IPS DF 6.9 (cell line): ENCODE data around the gene TNFRSF18.
"Not testable (repeated sequence)": the region's sequence is repeated elsewhere in the genome, so short reads cannot be mapped to it uniquely, and the experiment has no call there.

Experiments used
- DNase-seq: peaks from one replicate; pipeline ENCODE4 v3.0.0-alpha.2; 2013; ENCODE audit warnings: low read depth, low spot score
- H3K27ac ChIP-seq: one replicate; pipeline ENCODE4 v1.5.1; 2013; ENCODE audit warnings: low read length, control low read depth
- H3K27me3 ChIP-seq: 2 replicates; pipeline ENCODE4 v1.6.1; 2013; ENCODE audit warnings: mild to moderate bottlenecking, low read length; ENCODE audit not compliant: control insufficient read depth, insufficient read depth
- H3K36me3 ChIP-seq: 2 replicates; pipeline ENCODE4 v1.6.1; 2013; ENCODE audit warnings: low read length; ENCODE audit not compliant: control insufficient read depth, insufficient read depth
- H3K4me1 ChIP-seq: 2 replicates; pipeline ENCODE4 v1.6.1; 2013; ENCODE audit warnings: low read length; ENCODE audit not compliant: control insufficient read depth, insufficient read depth
- H3K4me3 ChIP-seq: 2 replicates; pipeline ENCODE4 v1.5.1; 2013; ENCODE audit warnings: mild to moderate bottlenecking, low read length
- H3K9me3 ChIP-seq: 2 replicates; pipeline ENCODE4 v1.6.1; 2013; ENCODE audit warnings: low read length, inconsistent platforms; ENCODE audit not compliant: control insufficient read depth, insufficient read depth
- WGBS: extraction: QIAGEN DNeasy Blood & Tissue Kit; methylation state at CpG from one replicate; pipeline ENCODE4 v1.1.7; 2013; ENCODE audit warnings: mixed read lengths, missing lambda C conversion rate; ENCODE audit not compliant: insufficient read length, insufficient coverage; 5-methylcytosine and 5-hydroxymethylcytosine counted together

TNFRSF18 gene

DNA sequence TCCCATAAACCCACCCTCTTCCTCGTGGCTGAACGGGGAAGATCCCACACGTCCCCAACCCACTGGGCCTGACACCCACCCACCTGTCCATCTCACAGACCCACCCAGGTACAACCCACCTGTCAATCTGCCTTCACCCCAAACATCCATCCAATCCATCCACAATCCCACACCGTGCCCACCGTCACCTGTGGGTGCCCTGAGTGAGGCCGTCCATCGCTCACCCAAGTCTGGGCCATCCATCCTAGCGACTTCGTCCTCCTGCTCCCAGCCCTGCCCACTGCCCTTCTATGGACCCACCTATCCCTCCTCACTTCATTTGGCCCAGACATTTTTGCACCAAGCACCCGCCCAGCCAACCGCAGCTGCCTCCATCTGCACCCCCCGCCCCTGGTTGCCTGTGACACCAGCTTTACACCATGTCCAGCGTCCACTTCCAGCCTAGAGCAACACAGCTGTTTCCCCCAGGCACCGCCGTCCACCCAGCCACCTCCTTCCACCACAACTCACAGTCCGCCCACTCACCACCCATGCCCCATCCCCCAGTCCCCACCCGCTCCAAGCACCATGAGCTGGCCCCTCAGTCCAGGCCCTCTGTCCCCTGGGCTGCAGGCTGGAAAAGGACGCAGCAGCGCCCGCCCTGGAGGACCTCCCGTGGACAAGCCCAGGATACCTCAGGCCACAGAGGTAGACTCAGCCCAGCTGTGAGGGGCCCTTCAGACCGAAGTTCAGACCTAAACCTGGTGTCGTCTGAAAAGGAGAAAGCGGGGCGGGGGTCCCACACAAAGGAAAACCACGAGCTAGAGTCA lies 25.1 kb downstream of the TNFRSF18 start:
- Histone ChIP-seq H3K9me3 (no peaks in the 10 kb centered on the region), H3K4me3 (no peak overlapping the region), H3K36me3 (no peaks in the 10 kb centered on the region; the same call in 1 of the 2 replicates), H3K27ac (no peak overlapping the region), H3K27me3 (no peaks in the 10 kb centered on the region), H3K4me1 (peaks cover 4% of the 10 kb centered on the region; the same call in 1 of the 2 replicates)
- no CpG with 5 or more reads among the region's 26 CpGs for WGBS
- DNase-seq, result no peak

DNA sequence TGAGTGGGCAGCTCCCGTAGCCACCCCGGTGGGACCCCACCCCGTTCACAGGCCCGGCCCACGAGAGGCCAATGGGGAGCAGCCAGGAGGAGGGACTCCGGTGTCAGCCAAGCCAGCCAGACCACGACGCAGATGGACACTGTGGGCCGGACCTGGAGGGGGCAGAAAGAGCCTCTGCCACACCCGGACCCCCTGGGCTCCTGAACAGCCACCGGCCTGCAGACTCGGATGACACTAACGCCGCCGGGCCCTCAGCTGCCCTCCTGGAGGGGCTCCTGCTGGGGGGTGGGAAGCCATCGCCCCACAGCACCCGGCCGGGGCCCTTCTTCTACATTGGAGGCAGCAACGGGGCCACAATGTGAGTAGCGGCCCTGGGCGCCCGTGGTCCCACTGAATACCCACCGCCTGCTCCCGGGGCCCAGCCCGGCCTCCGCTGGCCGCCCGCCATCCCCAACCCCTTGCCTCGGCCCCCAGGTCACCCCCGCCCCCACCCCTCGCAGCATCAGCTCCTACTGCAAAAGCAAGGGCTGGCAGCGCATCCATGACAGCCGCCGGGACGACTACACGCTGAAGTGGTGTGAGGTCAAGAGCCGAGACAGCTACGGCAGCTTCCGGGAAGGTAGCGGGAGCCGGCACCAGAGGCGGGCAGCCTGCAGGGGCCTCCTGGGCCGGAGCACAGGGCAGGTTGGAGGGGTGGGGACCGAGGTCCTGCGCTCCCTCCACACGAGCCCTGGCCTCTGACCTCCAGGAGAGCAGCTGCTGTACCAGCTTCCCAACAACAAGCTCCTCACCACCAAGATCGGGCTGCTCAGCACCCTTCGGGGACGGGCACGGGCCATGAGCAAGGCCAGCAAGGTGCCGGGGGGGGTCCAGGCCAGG lies 26.2 kb downstream of the TNFRSF18 start:
- Histone ChIP-seq H3K36me3 (no peaks in the 10 kb centered on the region; the same call in 1 of the 2 replicates), H3K27ac (no peak overlapping the region), H3K4me1 (peaks cover 5% of the 10 kb centered on the region), H3K27me3 (no peaks in the 10 kb centered on the region), H3K9me3 (no peaks in the 10 kb centered on the region), H3K4me3 (no peak overlapping the region)
- WGBS, result no CpG with 5 or more reads among the region's 51 CpGs
- DNase-seq, result no peak

DNA sequence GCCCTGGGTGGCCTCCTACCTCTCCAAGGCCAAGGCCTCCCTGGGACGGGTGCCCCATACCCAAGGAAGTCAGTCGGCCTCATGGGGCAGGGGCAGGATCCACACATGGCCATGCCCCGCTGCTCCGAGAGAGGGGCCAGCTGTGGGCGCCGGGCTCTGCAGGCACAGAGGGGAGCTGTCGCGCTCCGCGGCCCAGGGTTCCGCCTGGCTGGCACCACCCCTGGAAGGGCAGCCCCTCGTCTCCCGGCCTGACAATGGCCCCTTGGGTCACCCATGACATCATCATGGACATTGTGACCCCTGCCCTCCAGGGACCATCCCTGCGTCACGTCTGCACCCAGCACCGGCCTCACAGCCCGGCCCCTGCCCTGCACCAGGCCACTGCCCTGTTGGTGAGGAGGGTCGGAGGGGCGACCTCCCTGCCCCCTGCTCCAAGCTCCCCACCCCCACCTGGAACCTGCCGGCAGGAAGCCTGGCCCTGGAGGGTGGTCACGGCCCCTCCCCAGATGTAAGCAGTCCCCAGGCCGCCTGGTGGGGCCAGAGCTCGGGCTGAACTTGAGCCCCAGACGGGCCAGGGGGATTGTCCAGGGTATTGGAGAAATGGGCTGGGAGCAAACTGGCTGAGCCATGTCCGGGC lies 26.9 kb downstream of the TNFRSF18 start:
- Histone ChIP-seq H3K27ac (no peak overlapping the region), H3K4me1 (peaks cover 5% of the 10 kb centered on the region), H3K4me3 (no peak overlapping the region), H3K36me3 (no peaks in the 10 kb centered on the region; the same call in 1 of the 2 replicates), H3K27me3 (no peaks in the 10 kb centered on the region), H3K9me3 (no peaks in the 10 kb centered on the region)
- no CpG with 5 or more reads among the region's 25 CpGs for WGBS
- DNase-seq, result no peak

DNA sequence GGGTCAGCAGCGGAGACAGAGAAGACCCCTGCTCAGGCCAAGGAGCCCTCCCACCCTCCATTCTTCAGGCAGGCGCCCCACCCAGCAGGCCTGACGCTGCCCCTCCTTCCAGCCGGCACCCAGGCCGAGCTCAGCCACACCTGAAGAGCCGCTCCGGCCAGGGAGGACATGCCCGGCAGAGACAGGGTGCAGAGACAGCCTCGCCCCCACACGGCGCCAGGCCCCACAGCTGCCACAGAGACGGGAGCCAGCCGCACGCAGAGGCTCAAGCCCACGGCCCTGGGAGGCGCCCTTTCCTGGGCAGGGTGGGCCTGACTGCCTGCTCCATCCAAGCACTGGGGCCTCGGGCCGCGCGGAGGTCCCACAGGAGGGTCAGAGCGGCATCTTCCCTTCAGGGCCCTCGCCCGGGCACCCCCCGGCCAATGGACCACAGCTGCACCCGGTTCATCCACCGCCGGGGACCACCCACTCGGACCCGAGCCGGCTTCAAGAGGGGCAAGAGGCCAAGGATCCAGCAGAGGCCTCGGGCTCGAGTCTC lies 27.5 kb downstream of the TNFRSF18 start:
- peaks cover 5% of the 10 kb centered on the region for H3K4me1 ChIP-seq
- no peaks in the 10 kb centered on the region; the same call in 1 of the 2 replicates for H3K36me3 ChIP-seq
- no peak for DNase-seq
- H3K27ac ChIP-seq, result no peak overlapping the region
- no CpG with 5 or more reads among the region's 32 CpGs for WGBS
- no peaks in the 10 kb centered on the region for H3K27me3 ChIP-seq
- H3K9me3 ChIP-seq, result no peaks in the 10 kb centered on the region
- H3K4me3 ChIP-seq, result no peak overlapping the region

DNA sequence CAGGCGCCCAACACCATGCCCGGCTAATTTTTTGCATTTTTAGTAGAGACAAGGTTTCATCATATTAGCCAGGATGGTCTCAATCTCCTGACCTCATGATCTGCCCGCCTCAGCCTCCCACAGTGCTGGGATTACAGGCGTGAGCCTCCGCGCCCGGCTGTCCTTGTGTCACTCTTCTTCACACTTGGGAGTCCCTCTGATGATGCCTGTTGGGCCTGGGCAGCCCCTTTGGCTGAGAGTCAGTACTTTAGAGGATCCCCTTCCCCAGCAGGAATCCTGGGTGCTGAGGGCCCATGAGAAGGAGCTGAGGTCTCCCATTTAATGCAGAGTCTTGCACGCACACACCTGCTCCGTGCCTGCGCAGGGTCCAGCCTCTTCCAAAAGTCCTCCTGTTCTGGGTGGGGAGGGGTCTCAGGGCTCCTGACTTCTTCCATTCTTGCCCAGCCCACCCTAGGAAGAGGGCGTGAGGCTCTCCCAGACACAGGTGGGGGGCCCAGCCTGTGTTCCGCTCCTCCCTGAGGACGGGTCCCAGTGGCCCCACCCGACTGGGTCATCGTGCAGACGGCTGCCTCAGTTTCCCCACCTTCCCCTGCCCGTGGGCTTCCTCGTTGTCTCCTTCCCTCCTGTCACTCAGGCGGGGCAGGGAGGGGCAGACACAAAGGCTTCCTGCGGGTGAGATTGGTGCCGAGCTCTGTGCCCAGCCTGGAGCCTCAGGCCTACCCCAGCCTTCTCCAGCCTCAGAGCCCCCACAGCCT lies 28.8 kb downstream of the TNFRSF18 start:
- WGBS, result no CpG with 5 or more reads among the region's 21 CpGs
- no peak for DNase-seq
- Histone ChIP-seq H3K4me3 (no peak overlapping the region), H3K4me1 (peaks cover 7% of the 10 kb centered on the region), H3K9me3 (no peaks in the 10 kb centered on the region), H3K27ac (no peak overlapping the region), H3K27me3 (no peaks in the 10 kb centered on the region), H3K36me3 (no peaks in the 10 kb centered on the region; the same call in 1 of the 2 replicates)

DNA sequence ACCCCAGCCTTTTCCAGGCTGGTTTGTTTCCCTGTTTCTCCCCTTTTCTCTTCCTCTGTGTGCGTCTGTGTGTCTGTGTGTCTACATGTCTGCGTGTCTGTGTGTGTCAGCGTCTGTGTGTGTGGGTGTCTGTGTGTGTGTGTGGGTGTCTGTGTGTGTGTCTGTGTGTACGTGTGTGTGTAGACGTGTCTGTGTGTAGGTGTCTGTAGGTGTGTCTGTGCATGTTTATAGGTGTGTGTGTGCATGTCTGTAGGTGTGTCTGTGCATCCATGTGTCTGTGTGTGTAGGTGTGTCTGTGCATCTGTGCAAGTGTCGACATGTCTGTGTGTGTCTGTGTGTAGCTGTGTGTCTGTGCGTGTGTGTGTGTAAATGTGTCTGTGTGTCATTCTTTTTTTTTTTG lies 29.5 kb downstream of the TNFRSF18 start:
- Histone ChIP-seq H3K36me3 (no peaks in the 10 kb centered on the region; the same call in 1 of the 2 replicates), H3K27ac (no peak overlapping the region), H3K4me1 (peaks cover 7% of the 10 kb centered on the region), H3K9me3 (no peaks in the 10 kb centered on the region), H3K4me3 (no peak overlapping the region), H3K27me3 (no peaks in the 10 kb centered on the region)
- no peak for DNase-seq
- no CpG with 5 or more reads among the region's 7 CpGs for WGBS

DNA sequence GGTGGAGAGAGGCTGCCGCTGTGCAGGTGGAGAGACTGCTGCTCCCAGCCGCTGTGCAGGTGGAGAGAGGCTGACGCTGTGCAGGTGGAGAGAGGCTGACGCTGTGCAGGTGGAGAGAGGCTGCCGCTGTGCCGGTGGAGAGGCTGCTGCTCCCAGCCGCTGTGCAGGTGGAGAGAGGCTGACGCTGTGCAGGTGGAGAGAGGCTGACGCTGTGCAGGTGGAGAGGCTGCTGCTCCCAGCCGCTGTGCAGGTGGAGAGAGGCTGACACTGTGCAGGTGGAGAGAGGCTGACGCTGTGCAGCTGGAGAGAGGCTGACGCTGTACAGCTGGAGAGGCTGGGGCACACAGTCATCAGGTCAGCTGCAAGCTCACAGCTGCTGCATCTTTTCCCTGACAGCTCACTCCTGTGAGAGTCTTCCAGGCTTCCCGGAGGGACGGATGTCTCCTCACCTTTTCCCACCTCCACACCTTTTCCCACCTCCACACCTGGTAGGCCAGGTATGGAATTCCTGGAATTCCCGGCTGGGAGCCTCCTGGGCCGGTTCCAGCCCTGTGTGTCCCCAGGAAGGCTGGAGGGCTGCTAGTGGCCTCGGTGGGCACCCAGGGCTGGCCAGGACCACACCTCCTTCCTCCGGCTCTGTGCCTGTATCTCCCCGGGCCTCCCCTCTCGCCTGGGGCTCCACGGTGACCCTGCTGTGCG lies 30.2 kb downstream of the TNFRSF18 start:
- not testable (repeated sequence) for H3K36me3 ChIP-seq

DNA sequence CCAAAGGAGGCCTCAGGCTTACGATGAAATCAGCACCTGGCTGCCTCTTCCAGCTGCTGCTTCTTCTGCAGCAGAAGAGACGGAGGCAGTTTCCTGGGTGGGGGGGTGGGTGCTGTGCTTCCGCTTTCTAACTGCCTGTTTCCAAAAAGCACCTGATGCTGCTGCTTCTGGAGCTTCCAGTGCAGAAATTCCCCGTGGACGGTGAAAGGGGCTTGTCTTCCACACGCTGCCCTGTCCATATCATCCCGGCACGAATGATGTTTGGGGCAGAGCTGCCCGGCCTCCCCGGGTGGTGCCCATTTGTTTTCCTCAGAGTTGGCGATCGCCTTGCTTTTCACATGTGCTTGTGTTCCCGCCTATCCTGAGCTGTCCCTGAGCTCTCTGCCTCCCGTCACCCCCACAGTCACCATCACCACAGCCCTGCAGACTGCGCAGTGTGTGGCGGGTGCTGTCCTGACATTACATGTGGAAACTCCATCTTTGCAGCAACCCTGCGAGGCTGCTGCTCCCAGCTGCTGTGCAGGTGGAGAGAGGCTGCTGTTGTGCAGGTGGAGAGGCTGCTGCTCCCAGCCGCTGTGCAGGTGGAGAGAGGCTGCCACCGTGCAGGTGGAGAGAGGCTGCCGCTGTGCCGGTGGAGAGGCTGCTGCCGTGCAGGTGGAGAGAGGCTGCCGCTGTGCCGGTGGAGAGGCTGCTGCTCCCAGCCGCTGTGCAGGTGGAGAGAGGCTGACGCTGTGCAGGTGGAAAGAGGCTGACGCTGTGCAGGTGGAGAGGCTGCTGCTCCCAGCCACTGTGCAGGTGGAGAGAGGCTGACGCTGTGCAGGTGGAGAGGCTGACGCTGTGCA lies 30.9 kb downstream of the TNFRSF18 start:
- no peaks in the 10 kb centered on the region for H3K9me3 ChIP-seq
- H3K4me3 ChIP-seq, result no peak overlapping the region
- no CpG with 5 or more reads among the region's 29 CpGs for WGBS
- no peak for DNase-seq
- peaks cover 9% of the 10 kb centered on the region for H3K4me1 ChIP-seq
- H3K36me3 ChIP-seq, result no peaks in the 10 kb centered on the region; the same call in 1 of the 2 replicates
- no peaks in the 10 kb centered on the region for H3K27me3 ChIP-seq
- H3K27ac ChIP-seq, result no peak overlapping the region

More for the DNA sequence above, 30.2 kb downstream of the TNFRSF18 start:
- not testable (repeated sequence) for H3K27me3 ChIP-seq, DNase-seq, H3K27ac ChIP-seq, H3K4me3 ChIP-seq, H3K4me1 ChIP-seq, H3K9me3 ChIP-seq
- WGBS, result no CpG with 5 or more reads among the region's 22 CpGs
